K562 (cell line): Measurements from ENCODE around the gene TSEN54.

Experiments
- BHLHE40 ChIP-seq: IDR thresholded peaks from 2 replicates; pipeline ENCODE4 v1.6.1; 2011; ENCODE audit warnings: low read length, improper control_type of control experiment
- ESRRA ChIP-seq: fragments of 450-650 bp; IDR thresholded peaks from 2 replicates; pipeline ENCODE4 v1.6.1; 2014; ENCODE audit warnings: low read depth, mild to moderate bottlenecking, moderate library complexity, borderline replicate concordance
- HCFC1 ChIP-seq: IDR thresholded peaks from 2 replicates; pipeline ENCODE4 v1.6.1; 2012; ENCODE audit warnings: low read depth, low read length, improper control_type of control experiment
- HDAC6 ChIP-seq: IDR thresholded peaks from 2 replicates; pipeline ENCODE4 v1.6.1; 2012; ENCODE audit warnings: low read depth, mild to moderate bottlenecking, control low read depth, inconsistent platforms, low read length, moderate library complexity
- NR1H2 ChIP-seq: sonication (generic); formaldehyde crosslinking; IDR thresholded peaks from 2 replicates; pipeline ENCODE4 v1.4.0; 2020; ENCODE audit warnings: mild to moderate bottlenecking, missing genetic modification reagents
- POLR2AphosphoS5 ChIP-seq: IDR thresholded peaks from 2 replicates; pipeline ENCODE4 v1.6.1; 2011; ENCODE audit warnings: mild to moderate bottlenecking, low read depth, low read length, moderate library complexity; ENCODE audit not compliant: control insufficient read depth, insufficient read depth
- POLR3A ChIP-seq: IDR thresholded peaks from 2 replicates; pipeline ENCODE4 v1.6.1; 2011; ENCODE audit warnings: borderline replicate concordance, mild to moderate bottlenecking, moderate library complexity; ENCODE audit not compliant: insufficient read length, insufficient read depth; ENCODE audit errors: extremely low read depth
- SMC3 ChIP-seq: conservative IDR thresholded peaks from 2 replicates; pipeline ENCODE4 v1.6.1; 2011; ENCODE audit warnings: low read depth, low read length, improper control_type of control experiment; ENCODE audit not compliant: insufficient read depth
- ZKSCAN8 ChIP-seq: fragments of 200-800 bp; sonication (Bioruptor generic); IDR thresholded peaks from 2 replicates; pipeline ENCODE4 v1.6.1; 2016; ENCODE audit warnings: missing genetic modification characterization, missing compliant biosample characterization
- ZNF143 ChIP-seq: sonication (generic); formaldehyde crosslinking; IDR thresholded peaks from 2 replicates; pipeline ENCODE4 v1.9.0; 2022; ENCODE audit warnings: mild to moderate bottlenecking, missing genetic modification reagents
- ZNF282 ChIP-seq: sonication (generic); formaldehyde crosslinking; IDR thresholded peaks from 2 replicates; pipeline ENCODE4 v1.8.1; 2023; ENCODE audit warnings: missing genetic modification reagents
- TF ChIP-seq, protein P1 (sequence below), 3 experiments: IDR thresholded peaks in 2 of 3; conservative IDR thresholded peaks in 1 of 3; 2 replicates each; pipeline ENCODE4 v1.5.1; 2011 to 2012; ENCODE audit warnings: low read length in 3 of 3, mild to moderate bottlenecking in 3 of 3, control low read depth in 2 of 3, improper control_type of control experiment in 1 of 3, inconsistent platforms in 1 of 3, low read depth in 1 of 3, mixed read lengths in 1 of 3, moderate library complexity in 1 of 3; ENCODE audit not compliant: insufficient read depth in 2 of 3

DNA sequence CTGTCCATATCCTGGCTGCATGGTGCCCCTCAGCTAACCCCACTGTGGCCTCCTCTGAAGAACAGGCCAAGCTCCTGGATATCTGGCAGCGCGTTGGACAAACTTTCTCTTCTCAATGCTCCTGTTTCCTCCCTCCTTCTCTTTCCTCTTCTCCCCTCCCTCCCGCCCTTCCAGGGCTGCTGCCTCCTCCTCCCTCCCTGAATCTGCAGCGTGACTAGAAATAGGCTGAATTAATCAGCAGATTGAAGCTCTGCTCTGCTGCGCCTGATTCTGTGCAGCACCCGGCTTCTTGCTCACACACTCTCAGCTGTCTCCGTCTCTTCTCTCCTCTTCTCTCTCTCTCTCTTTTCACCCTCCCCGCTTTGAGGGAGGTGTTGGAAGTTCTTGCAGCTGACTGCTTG is 40.1 kb upstream of the TSEN54 start:
- no peak for TF ChIP-seq HCFC1
- TF ChIP-seq SMC3: no peak
- TF ChIP-seq ZNF143: no peak
- TF ChIP-seq, protein P1, sequence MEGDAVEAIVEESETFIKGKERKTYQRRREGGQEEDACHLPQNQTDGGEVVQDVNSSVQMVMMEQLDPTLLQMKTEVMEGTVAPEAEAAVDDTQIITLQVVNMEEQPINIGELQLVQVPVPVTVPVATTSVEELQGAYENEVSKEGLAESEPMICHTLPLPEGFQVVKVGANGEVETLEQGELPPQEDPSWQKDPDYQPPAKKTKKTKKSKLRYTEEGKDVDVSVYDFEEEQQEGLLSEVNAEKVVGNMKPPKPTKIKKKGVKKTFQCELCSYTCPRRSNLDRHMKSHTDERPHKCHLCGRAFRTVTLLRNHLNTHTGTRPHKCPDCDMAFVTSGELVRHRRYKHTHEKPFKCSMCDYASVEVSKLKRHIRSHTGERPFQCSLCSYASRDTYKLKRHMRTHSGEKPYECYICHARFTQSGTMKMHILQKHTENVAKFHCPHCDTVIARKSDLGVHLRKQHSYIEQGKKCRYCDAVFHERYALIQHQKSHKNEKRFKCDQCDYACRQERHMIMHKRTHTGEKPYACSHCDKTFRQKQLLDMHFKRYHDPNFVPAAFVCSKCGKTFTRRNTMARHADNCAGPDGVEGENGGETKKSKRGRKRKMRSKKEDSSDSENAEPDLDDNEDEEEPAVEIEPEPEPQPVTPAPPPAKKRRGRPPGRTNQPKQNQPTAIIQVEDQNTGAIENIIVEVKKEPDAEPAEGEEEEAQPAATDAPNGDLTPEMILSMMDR (IDR thresholded peaks at IDR 0.05 in 2 of 3, conservative IDR thresholded peaks at IDR 0.05 in 1 of 3; ENCODE audit: insufficient read depth in 2 of 3, low read depth in 1 of 3, low read length in 3 of 3): no peak
- no peak for TF ChIP-seq ZNF282 (CRISPR knock-in tag)
- TF ChIP-seq ESRRA: no peak
- TF ChIP-seq HDAC6: no peak
- no peak for TF ChIP-seq BHLHE40
- TF ChIP-seq ZKSCAN8 (CRISPR knock-in tag): no peak
- no peak for TF ChIP-seq POLR3A
- no peak for TF ChIP-seq POLR2AphosphoS5
- no peak for TF ChIP-seq NR1H2 (CRISPR knock-in tag)
